Spleen (tissue), 11 donors: ENCODE measurements around the gene MSI2. TPM values are rescaled to one million over a fixed set of nuclear protein-coding genes. Genes with fewer than 3 reads are reported as not detected.

Source experiments
- DNase-seq: peaks from one replicate; pipeline ENCODE4 v3.0.0-alpha.2; 2020
- H3K27ac ChIP-seq, 8 donors: fragments of 200-600 bp; sonication (generic) in 7 of 8; 1 replicate in 4 of 8; 2 replicates in 4 of 8; pipeline versions ENCODE4 v1.5.0 to v1.8.0; 2016 to 2021; ENCODE audit warnings: inconsistent platforms in 4 of 8, mild to moderate bottlenecking in 4 of 8, moderate library complexity in 1 of 8
- H3K27me3 ChIP-seq, 7 donors: fragments of 200-600 bp; sonication (generic) in 6 of 7; replicated peaks in 1 of 7; 1 replicate in 4 of 7; 2 replicates in 3 of 7; pipeline versions ENCODE4 v1.5.0 to v1.8.0; 2016 to 2021; ENCODE audit warnings: inconsistent platforms in 3 of 7, mild to moderate bottlenecking in 1 of 7
- H3K36me3 ChIP-seq, 6 donors: fragments of 200-600 bp; sonication (generic) in 5 of 6; 1 replicate in 4 of 6; 2 replicates in 2 of 6; pipeline versions ENCODE4 v1.5.0 to v1.8.0; 2016 to 2021; ENCODE audit warnings: inconsistent platforms in 2 of 6
- H3K4me1 ChIP-seq, 6 donors: fragments of 200-600 bp; sonication (generic) in 5 of 6; 1 replicate in 3 of 6; 2 replicates in 3 of 6; pipeline versions ENCODE4 v1.5.0 to v1.8.0; 2016 to 2021; ENCODE audit warnings: inconsistent platforms in 3 of 6
- H3K4me3 ChIP-seq, 8 donors: fragments of 200-600 bp; sonication (generic) in 7 of 8; 1 replicate in 4 of 8; 2 replicates in 4 of 8; pipeline versions ENCODE4 v1.5.0 to v1.8.0; 2016 to 2021; ENCODE audit warnings: inconsistent platforms in 4 of 8, mild to moderate bottlenecking in 4 of 8, moderate library complexity in 2 of 8
- H3K9me3 ChIP-seq, 8 donors: fragments of 200-600 bp; sonication (generic) in 7 of 8; 1 replicate in 4 of 8; 2 replicates in 4 of 8; pipeline versions ENCODE4 v1.5.0 to v1.8.0; 2016 to 2021; ENCODE audit warnings: inconsistent platforms in 4 of 8
- POLR2A ChIP-seq, 3 donors: fragments of 450-650 bp; IDR thresholded peaks; one replicate each; pipeline ENCODE4 v1.5.1; 2017; ENCODE audit warnings: antibody characterized with exemption in 3 of 3, mild to moderate bottlenecking in 1 of 3
- POLR2AphosphoS5 ChIP-seq, 3 donors: sonication (generic); formaldehyde crosslinking; IDR thresholded peaks; one replicate each; pipeline ENCODE4 v1.5.1; 2017; ENCODE audit warnings: antibody characterized with exemption in 3 of 3
- WGBS, 5 donors: extraction: QIAGEN DNeasy Blood & Tissue Kit in 3 of 5; methylation state at CpG; one replicate each; pipeline versions ENCODE4 v1.1.5 to v1.1.7; 2013 to 2018; 5-methylcytosine and 5-hydroxymethylcytosine counted together
- intact Hi-C: fragments of 100-400 bp; cut with DNase I; formaldehyde crosslinking; loops from one replicate; pipeline ENCODE4 v1.15.0; 2023; ENCODE audit warnings: low total_unique reads
- polyA plus RNA-seq, 3 donors: library from polyadenylated mRNA; stranded (reverse); fragments of 200-250 nt; gene quantifications; one replicate each; pipeline ENCODE4 v1.2.1, GENCODE V29; 2013
- total RNA-seq, 7 donors: library from RNA; depleted of rRNA in 3 of 7; stranded (reverse); fragments of >200 nt in 3 of 7; fragmentation: NEBNext Ultra II Directional in 4 of 7; extraction: Animal tissue kit (Norgen Biotek cat#: 25700) in 4 of 7; gene quantifications; one replicate each; pipeline versions ENCODE4 v1.1.0 to v1.2.1, GENCODE V29; 2016 to 2021
- TF ChIP-seq, protein P1 (sequence below), 11 experiments: fragments of 200-600 bp in 7 of 11; fragments of 450-650 bp in 4 of 11; sonication (generic) in 4 of 11; IDR thresholded peaks in 8 of 11; conservative IDR thresholded peaks in 3 of 11; 1 replicate in 7 of 11; 2 replicates in 4 of 11; pipeline versions ENCODE4 v1.4.0 to v1.8.0; 2016 to 2021; ENCODE audit warnings: antibody characterized with exemption in 11 of 11, inconsistent platforms in 4 of 11, mild to moderate bottlenecking in 1 of 11
- donor health status: healthy with polysubstance abuse.
- donor health status: DM: no; HTN: no; CAD: no; lungs with moderate emphysema.
- donor health status: DM: no; HTN: no; CAD: no.
- donor health status: Bipolar disorder and iron deficiency.
- donor health status: healthy.
- donor health status: DM: no; HTN: no; CAD: no.
- donor health status: DM: yes; HTN: yes; CAD: no.

Gene MSI2
- total and polyA plus RNA-seq, 10 donors: 9.8 to 131 (median 64.7) TPM

DNA sequence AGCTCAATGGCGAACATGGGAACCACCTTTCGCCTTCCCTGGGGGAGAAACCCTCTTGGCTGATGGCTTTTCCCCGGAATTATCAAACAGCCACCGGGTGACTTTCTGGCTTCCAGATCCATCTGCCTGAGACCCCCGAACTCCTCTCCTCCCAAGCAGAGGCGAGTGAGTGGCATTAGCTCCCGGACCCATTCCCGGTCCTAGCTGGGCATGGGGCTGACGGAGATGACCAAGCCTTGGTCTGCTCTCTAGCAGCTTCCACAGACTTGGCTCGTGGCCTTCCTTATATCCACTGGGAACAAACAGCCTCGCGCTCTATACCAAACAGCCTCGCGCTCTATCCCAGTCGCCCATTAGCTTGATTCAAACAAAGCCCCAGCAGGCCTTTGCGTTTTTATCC, 426.4 kb downstream of the MSI2 start:
- no peak overlapping the region for H3K4me3 ChIP-seq
- WGBS, 5 donors: 97 to 98% (median 97%) methylated on average over 16 of the region's 16 CpGs
- TF ChIP-seq POLR2A (IDR thresholded peaks at IDR 0.05) (no peak), POLR2AphosphoS5 (IDR thresholded peaks at IDR 0.05) (no peak)
- TF ChIP-seq, protein P1, sequence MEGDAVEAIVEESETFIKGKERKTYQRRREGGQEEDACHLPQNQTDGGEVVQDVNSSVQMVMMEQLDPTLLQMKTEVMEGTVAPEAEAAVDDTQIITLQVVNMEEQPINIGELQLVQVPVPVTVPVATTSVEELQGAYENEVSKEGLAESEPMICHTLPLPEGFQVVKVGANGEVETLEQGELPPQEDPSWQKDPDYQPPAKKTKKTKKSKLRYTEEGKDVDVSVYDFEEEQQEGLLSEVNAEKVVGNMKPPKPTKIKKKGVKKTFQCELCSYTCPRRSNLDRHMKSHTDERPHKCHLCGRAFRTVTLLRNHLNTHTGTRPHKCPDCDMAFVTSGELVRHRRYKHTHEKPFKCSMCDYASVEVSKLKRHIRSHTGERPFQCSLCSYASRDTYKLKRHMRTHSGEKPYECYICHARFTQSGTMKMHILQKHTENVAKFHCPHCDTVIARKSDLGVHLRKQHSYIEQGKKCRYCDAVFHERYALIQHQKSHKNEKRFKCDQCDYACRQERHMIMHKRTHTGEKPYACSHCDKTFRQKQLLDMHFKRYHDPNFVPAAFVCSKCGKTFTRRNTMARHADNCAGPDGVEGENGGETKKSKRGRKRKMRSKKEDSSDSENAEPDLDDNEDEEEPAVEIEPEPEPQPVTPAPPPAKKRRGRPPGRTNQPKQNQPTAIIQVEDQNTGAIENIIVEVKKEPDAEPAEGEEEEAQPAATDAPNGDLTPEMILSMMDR (IDR thresholded peaks at IDR 0.05 in 8 of 11, conservative IDR thresholded peaks at IDR 0.05 in 3 of 11): no peak

DNA sequence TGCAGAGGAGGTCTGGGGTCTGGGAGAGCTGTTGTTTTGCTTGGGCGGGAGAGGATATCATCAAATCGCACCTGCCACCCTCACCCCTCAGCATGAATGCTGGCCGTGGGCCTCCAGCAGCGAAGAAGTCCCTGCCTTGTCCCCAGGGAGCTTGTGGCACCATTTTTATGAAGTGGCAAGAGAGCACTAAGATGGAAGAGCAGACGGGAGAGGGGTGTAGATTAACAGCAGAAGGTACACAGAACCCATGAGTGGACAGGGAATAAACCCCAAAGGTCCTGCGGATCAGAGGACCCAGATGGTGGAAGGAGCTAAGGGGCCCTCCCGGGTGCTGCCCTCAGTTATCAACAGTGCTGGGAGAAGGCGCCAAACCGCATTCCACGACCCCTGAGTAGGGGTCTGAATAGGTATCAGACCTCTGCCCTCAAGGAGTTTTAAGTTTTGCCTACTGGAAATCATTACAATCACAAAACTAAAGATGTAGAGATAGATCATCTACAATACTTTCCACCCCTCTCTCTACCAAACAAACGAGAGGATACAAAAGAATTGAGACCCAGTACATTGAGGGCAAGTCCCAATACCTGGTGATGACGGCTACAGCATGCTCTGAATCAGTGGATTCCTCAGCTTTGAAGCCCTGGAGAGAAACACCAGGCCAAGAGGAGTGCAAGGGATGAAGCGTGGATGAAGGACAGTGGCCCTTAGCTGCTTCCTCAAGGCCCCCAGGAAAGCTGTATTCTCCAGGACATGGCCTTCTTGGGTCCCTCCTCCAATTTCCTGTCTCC, 428.6 kb downstream of the MSI2 start:
- Histone ChIP-seq H3K27ac (no peak overlapping the region), H3K9me3 (no peaks in the 10 kb centered on the region), H3K4me1 (no peaks in the 10 kb centered on the region), H3K4me3 (no peak overlapping the region), H3K27me3 (no peaks in the 10 kb centered on the region), H3K36me3 (peaks cover 0 to 19% (median 0%) of the 10 kb centered on the region in 6 donors)
- intact Hi-C loops: no loop called here
- TF ChIP-seq POLR2A (IDR thresholded peaks at IDR 0.05) (no peak), POLR2AphosphoS5 (IDR thresholded peaks at IDR 0.05) (no peak)
- TF ChIP-seq, protein P1 (IDR thresholded peaks at IDR 0.05 in 8 of 11, conservative IDR thresholded peaks at IDR 0.05 in 3 of 11): no peak
- 83 to 91% (median 88%) methylated on average over 13 of the region's 13 CpGs for WGBS, 5 donors
- no peak for DNase-seq

More for the DNA sequence above, 426.4 kb downstream of the MSI2 start:
- H3K4me1 ChIP-seq: no peaks in the 10 kb centered on the region
- intact Hi-C loops: no loop called here
- DNase-seq: no peak
- H3K36me3 ChIP-seq: peaks cover 0 to 19% (median 0%) of the 10 kb centered on the region in 6 donors
- no peaks in the 10 kb centered on the region for H3K9me3 ChIP-seq
- no peaks in the 10 kb centered on the region for H3K27me3 ChIP-seq
- H3K27ac ChIP-seq: no peak overlapping the region

DNA sequence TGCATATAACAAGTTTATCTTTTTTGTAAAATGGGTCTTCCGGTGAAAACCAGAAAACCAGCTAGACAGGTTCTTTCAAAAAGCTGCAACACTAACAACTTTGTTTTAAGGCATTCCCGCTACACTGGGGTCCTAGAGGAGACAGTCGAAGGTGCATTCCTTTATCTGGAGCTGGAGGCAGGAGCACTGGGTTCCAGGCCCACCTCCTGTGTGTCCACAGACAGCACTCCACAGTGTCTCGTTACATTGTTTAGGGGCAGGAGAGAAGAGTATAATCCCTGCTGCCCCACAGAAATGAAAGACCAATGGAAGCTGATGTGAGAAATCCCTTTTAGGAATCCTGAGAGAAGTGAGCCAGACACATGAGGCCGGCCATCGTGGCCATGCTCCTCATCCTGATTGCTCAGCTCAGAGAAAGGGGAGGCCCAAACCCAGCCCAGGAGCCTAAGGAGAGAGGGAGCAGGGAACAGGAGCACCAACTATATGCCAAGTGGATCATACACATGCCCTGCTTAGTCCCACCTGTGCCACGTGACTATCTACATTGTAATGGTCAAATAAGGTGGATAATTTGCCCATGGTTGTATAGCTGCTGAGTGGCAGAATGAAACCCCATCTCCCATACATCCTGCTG, 429.3 kb downstream of the MSI2 start:
- no peak overlapping the region for H3K27ac ChIP-seq
- H3K4me3 ChIP-seq: no peak overlapping the region
- no peaks in the 10 kb centered on the region for H3K9me3 ChIP-seq
- WGBS, 5 donors: 92 to 96% (median 94%) methylated on average over 7 of the region's 7 CpGs
- peaks cover 0 to 19% (median 0%) of the 10 kb centered on the region in 6 donors for H3K36me3 ChIP-seq
- no peaks in the 10 kb centered on the region for H3K27me3 ChIP-seq
- DNase-seq: no peak
- no peaks in the 10 kb centered on the region for H3K4me1 ChIP-seq
- intact Hi-C loops: no loop called here
- TF ChIP-seq, protein P1 (IDR thresholded peaks at IDR 0.05 in 8 of 11, conservative IDR thresholded peaks at IDR 0.05 in 3 of 11): no peak
- TF ChIP-seq POLR2AphosphoS5 (IDR thresholded peaks at IDR 0.05) (no peak), POLR2A (IDR thresholded peaks at IDR 0.05) (no peak)

DNA sequence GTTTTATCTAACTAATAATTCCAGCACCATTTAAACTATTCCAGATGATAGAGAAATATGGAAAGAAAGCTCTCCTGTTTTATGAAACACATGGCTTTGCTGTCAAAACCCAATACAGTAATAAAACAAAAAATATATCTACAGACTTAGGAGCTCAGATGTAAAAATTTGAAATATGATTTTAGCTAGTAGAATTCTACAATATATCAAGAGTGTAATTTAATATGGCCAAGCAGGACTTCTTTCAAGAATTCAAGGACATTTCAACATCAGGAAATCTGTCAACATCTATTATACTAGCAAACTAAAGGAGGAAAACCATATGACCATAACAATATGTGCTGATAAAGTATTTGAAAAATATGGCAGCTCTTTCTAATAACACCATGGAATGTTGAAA, 431.3 kb downstream of the MSI2 start:
- H3K4me3 ChIP-seq: no peak overlapping the region
- H3K27me3 ChIP-seq: no peaks in the 10 kb centered on the region
- no peaks in the 10 kb centered on the region for H3K4me1 ChIP-seq
- intact Hi-C loops: no loop called here
- H3K27ac ChIP-seq: no peak overlapping the region
- TF ChIP-seq POLR2A (IDR thresholded peaks at IDR 0.05) (no peak), POLR2AphosphoS5 (IDR thresholded peaks at IDR 0.05) (no peak)
- TF ChIP-seq, protein P1 (IDR thresholded peaks at IDR 0.05 in 8 of 11, conservative IDR thresholded peaks at IDR 0.05 in 3 of 11): no peak
- H3K9me3 ChIP-seq: peaks cover 0 to 5% (median 0%) of the 10 kb centered on the region in 8 donors
- no peak for DNase-seq
- H3K36me3 ChIP-seq: peaks cover 0 to 16% (median 0%) of the 10 kb centered on the region in 6 donors
